GDM1 (cell line): Measurements from ENCODE around the gene PTGIS.

Experiments used
- DNase-seq: peaks from one replicate; lab custom pipeline; 2025; lab: John Stamatoyannopoulos, UW

PTGIS gene

GRCh38 chr20:49496553-49497397, 71.2 kb downstream of the PTGIS start:
- DNase-seq, result no peak

- no peak for DNase-seq
Measured at GRCh38 chr20:49496043-49496442, 71.9 kb downstream of the PTGIS start.

DNA sequence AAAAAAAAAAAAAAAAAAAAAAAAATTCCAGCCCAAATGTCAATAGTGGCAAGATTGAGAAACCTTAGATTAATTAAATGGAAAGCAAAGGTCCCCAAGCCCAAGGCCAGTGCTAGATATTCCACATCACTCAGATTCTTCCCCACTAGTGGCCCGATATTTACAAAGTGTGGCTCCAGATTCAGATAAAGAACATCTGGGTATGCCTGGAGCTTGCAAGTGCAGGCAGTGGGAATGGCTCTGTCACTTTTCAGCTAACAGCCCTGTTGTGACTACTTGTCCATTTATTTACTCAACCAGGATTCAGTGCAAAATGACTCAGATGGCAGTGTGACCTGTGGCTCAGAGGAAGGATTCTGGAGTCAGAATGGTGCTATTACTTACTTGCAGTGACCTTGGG, 77.2 kb downstream of the PTGIS start:
- DNase-seq, result no peak

- no peak for DNase-seq
Measured at GRCh38 chr20:49489688-49490087, 78.2 kb downstream of the PTGIS start.

GRCh38 chr20:49486064-49486463, 81.9 kb downstream of the PTGIS start:
- DNase-seq, result no peak

DNA sequence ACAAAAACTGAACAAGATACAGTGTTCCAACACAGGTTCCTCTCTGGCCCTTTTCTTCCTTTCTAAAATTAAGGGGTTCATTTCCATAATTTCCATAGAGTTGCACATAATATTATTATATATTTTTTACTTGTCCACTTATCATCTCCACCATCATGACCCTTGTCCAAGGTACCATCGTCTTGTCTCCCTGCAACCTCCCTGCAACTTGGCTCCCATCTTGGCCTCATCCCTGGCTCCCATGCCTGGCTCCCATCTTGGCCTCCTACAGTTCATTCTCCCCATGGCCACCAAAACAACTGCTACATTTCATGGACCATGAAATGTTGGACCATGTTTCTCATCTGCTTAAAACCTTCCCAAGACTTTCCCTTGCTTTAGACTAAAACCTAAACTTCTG, 82.4 kb downstream of the PTGIS start:
- DNase-seq, result no peak

- DNase-seq, result peak; percentile 14
Measured at GRCh38 chr20:49484180-49485140, 83.5 kb downstream of the PTGIS start.

DNA sequence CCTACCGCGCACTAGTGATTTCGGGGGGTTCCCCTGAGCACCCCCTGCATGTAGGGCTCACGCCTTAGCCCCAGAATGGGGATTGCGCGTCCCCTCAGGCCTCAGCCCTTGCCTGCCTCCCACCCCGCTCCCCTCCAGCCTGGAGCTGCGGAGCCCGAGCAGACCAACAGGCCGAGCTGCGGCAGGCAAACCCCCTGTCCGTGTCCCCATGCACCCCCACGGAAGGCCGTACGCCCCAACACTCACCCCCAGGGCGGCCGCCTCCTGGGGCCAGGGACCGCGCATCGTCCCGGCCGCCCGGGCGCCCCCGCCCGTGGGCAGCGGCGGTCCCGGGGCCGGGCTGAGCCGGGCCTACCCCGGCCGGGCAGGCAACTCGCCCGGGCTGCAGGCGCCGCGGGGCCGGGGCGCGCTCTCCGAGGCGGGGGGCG, 84.2 kb downstream of the PTGIS start:
- no peak for DNase-seq

GRCh38 chr20:49483018-49483695, 84.8 kb downstream of the PTGIS start:
- no peak for DNase-seq

DNA sequence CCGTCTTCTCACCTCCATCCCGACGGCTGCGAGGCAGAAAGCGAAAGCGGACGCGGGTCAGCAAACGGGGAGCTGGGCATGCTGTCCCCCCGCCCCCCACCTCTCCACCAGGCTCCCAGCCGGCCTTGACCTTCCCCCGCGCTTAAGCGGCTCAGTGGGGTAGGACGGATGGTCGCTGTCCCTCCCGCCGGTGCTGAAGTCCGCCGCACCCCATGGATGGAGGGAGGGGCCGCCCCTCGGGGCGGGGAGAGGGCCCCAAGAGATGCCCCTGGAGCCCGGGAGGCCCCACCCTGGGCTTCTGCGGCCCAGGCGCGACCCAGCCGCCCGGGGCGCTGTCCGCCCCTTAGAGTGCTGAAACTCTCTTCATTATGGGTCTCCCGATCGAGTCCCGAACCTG, 85.3 kb downstream of the PTGIS start, which contains the start of gene KCNB1:
KCNB1 (minus strand) TSS at position 48 of the 397 bp plus-strand sequence. CDS start 188 bp downstream, outside the sequence.
- DNase-seq, result no peak

- DNase-seq, result no peak
Measured at GRCh38 chr20:49482173-49482572, 85.8 kb downstream of the PTGIS start.

- DNase-seq, result no peak
Measured at GRCh38 chr20:49481116-49481515, 86.8 kb downstream of the PTGIS start.

GRCh38 chr20:49480236-49480635, 87.7 kb downstream of the PTGIS start:
- no peak for DNase-seq

GRCh38 chr20:49479785-49480184, 88.2 kb downstream of the PTGIS start:
- no peak for DNase-seq

GRCh38 chr20:49478754-49479689, 88.9 kb downstream of the PTGIS start:
- no peak for DNase-seq

GRCh38 chr20:49478266-49478665, 89.7 kb downstream of the PTGIS start:
- no peak for DNase-seq

DNA sequence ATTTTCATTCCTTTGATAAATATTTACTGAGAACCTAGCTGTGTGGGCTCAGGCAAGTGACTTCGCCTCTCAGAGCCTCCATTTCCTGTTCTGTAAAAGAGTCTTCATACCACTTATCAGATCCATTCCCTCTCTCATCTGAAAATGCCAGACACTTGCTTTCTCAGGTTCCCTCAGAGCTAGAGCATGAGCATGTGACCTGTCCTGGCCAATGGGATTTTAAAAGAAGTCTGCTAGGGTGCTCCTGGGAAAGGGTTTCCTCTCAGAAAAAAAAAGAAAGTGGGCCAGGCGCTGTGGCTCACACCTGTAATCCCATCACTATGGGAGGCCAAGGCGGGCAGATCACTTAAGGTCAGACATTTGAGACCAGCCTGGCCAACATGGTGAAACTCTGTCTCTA, 90.7 kb downstream of the PTGIS start:
- DNase-seq, result no peak

GRCh38 chr20:49476016-49476355, 92.0 kb downstream of the PTGIS start:
- no peak for DNase-seq

DNA sequence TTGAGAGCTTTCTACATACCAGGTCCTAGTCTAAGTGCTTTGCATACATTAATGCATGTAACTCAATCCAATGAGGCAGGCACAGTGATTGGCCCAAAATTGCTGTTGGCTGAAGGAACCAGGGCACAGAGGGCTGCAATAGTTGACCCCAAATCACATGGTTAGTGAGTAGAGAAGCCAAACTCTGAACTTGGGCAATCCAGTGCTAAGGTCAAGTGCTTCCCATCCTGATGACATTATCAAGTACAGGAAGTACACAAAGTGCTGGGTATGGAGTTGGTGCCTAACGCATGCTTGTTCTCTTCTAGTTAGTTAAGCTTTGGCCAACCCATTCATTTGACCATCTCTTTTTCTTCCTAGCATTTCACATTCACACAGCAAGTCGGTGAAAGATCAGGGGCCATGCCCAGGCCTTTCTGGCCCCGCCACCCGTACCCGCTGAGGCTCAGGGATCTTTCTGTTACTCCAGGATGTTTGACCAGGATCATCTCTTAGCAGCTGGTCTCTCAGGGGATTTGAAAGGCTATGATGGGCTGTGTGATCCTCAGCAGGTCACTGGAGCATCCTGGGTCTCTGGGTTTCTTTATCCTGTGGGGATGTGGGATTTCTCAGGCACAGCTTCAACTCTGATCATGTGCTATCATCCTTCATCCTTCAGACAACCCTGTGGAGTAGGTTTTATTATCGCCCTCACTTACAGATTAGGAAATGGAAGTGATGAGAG, 92.5 kb downstream of the PTGIS start:
- no peak for DNase-seq

- no peak for DNase-seq
Measured at GRCh38 chr20:49471397-49471796, 96.5 kb downstream of the PTGIS start.
